Astrocyte (in vitro differentiated cells and primary cell): Measurements from ENCODE around the gene PTPRK.

Experiments
- CTCF ChIP-seq: IDR thresholded peaks from 2 replicates; pipeline ENCODE4 v1.5.1; 2011; ENCODE audit warnings: low read depth, mild to moderate bottlenecking, inconsistent platforms, low read length, moderate library complexity; ENCODE audit not compliant: insufficient read depth
- EZH2 ChIP-seq: IDR thresholded peaks from 2 replicates; pipeline ENCODE4 v1.6.1; 2012; ENCODE audit warnings: mild to moderate bottlenecking, low read length, inconsistent platforms; ENCODE audit not compliant: insufficient read depth

GRCh38 chr6:128307671-128308070 is 212.7 kb downstream of the PTPRK start:
- TF ChIP-seq CTCF, result no peak
- TF ChIP-seq EZH2, result no peak
